GM18519 (cell line): ENCODE data around the gene NOA1.

Source experiments
- ATAC-seq: cut with Tn5 transposase; IDR thresholded peaks from one replicate; pipeline ENCODE4 v1.9.1; 2021; ENCODE audit warnings: mild to moderate bottlenecking, moderate library complexity; ENCODE audit not compliant: unreplicated experiment, low FRiP score

Gene NOA1

GRCh38 chr4:56977321-56978012 is at the start of gene NOA1:
Gene NOA1 (minus strand): TSS chr4:56977606. CDS start chr4:56977585, 21 bp downstream.
- ATAC-seq: peak; percentile 80

DNA sequence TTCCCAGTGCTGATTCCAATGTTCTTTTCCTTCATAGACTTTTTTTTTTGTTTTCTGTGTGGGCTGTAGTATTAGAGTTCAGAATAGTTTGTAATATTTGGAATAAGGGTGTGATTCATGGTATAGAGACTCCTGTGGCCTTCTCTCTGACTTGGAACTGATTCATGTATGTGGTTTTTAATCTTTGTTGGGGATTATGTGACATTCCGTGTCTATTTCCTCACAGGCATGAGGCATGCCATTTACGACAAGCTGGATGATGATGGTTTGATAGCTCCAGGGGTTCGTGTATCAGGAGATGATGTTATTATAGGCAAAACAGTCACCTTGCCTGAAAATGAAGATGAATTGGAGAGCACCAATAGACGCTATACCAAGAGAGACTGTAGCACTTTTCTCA is 45.7 kb upstream of the NOA1 start:
- no peak for ATAC-seq

DNA sequence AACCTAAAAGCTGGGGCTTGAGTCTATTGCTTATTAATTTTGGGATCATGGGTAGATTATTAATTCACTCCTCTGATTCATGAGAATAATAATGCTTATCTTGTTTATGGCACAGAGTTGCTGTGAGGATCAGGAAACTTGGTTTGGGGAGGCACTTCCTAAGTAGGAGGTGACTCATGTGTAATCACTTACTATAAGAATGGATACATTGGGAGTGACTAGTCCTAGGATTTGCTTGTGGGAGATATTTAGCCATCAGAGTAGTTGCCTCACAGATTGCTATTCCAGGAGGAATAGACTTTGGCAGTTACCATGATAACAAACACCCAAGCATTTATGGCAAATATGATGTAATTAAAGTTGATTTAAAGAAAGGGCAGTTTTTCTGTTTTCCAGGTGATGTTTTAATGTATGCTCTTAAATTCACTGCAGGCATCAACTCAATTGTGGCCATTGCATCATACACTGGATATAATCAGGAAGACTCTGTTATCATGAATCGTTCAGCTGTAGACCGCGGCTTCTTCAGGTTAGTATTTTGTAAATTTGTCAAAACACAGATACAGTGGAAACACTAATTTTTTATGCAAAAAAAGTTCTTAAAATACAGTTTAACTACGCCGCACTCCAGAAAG is 43.2 kb upstream of the NOA1 start:
- no peak for ATAC-seq

DNA sequence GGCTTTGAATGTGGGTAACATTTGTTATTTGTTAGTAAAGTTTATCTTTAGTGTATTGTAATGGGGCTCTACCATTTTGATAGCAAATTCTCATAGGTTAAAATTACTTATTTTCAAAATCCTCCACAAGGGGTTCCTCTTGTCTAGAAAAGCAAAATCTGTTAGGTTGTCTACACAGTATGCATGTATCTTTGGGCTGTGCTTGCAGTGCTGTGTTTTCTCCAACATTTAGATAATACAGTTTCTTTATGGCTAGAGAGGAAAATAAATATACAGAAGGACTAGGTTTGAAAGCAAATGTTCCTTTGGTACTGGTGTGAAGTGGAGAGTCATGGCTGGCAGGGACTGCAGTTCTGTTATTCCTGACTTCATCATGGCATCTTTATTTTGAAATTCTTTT is 41.6 kb upstream of the NOA1 start:
- ATAC-seq: no peak

- no peak for ATAC-seq
These were observed 36.2 kb upstream of the NOA1 start for GRCh38 chr4:57013543-57014120.

DNA sequence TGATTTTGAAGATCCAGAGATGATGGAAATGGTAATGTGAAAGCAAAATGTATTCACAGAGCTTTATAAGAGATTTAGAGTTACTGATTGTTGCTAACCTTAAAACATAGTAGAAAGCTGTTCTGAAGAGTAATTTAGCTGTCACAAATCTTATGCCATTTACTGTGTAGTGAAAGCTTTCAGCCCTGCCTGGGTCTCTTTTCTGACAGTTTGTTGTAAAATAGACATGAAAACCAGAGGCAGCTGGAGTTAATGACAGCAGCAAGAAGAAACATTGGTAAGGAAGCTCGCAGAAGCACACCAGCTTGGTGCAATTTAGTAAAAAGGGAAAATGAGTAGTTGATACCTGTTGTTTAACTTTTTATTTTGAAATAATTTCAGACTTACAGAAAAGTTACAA is 22.3 kb upstream of the NOA1 start:
- ATAC-seq: no peak

GRCh38 chr4:56995525-56995924 is 18.1 kb upstream of the NOA1 start:
- no peak for ATAC-seq

- ATAC-seq: no peak
These were observed 12.9 kb upstream of the NOA1 start for GRCh38 chr4:56990109-56990905.

DNA sequence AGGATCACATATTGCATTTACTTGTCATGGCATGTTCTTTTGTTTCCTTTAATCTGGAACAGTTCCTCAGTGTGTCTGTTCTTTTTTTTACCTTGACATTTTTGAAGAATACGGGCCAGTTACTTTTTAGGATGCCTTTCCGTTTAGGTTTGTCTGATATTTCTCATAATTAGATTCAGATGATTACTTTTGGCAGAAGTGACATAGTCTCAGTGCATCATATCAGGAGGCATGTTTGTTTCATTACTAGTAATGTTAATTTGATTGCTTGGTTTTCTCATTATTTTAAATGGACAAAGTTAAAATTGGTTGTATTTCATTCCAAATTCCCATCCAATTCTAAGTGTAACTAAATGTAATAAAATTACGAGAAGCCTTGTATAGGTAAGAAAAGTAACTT is 9.5 kb upstream of the NOA1 start:
- no peak for ATAC-seq

GRCh38 chr4:56986192-56986591 is 8.8 kb upstream of the NOA1 start:
- no peak for ATAC-seq

GRCh38 chr4:56981795-56982201 is 4.4 kb upstream of the NOA1 start:
- no peak for ATAC-seq

GRCh38 chr4:56979421-56980072 is 2.1 kb upstream of the NOA1 start:
- no peak for ATAC-seq

DNA sequence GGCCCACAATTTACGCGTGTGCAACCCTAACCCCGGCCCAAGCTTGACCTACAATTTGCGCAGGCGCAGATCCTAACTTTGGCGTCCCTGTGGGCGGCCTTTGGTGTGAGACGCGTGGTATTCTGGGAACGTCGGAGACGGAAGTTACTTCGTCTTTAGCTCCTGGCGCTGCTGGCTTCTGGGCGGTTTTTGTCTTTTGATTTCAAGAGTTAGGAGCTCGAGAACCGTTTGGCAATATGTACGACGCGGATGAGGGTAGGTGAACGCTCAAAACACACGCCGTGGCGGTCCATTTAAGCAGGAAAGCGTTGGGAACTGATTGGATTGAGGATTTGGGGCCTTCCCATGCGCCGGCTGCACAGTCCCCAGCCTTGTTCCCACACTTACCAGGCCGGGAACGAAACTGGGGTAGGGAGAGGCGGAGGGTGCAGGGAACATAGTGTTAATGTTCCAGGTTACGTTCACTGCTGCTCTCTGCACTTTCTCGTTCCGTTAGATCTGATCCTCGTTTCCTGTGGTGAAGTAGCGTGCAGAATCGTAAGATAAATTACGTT is 1.4 kb upstream of the NOA1 start, which contains the start of gene POLR2B:
TSS of gene POLR2B (plus strand) at position 147 of the 554 bp plus-strand sequence. CDS start at position 237, 90 bp downstream.
- peak; percentile 47 for ATAC-seq

- peak; percentile 18 for ATAC-seq
These were observed 527 bp downstream of the NOA1 start for GRCh38 chr4:56976837-56977320.

- no peak for ATAC-seq
These were observed 1.0 kb downstream of the NOA1 start for GRCh38 chr4:56976283-56976836.

- ATAC-seq: no peak
These were observed 4.1 kb downstream of the NOA1 start for GRCh38 chr4:56973336-56973735.

DNA sequence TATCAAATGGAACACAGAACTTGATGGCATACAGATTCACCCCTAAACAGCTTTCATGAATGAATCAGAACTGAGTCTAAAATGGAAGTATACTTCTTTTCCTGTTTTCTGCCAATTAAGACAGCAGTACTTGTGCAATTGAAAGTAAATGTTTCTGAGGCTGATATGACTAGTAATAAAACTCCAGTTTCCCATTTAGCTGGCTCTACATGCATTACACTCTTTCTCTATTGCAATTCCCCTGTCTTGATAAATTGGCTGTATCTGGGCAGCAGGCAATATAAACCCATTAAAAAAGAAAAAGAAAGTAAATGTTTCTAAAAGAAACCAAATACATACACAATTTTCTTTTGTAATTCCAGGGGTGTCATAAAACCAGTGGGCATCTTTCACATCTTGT is 4.6 kb downstream of the NOA1 start:
- ATAC-seq: no peak

DNA sequence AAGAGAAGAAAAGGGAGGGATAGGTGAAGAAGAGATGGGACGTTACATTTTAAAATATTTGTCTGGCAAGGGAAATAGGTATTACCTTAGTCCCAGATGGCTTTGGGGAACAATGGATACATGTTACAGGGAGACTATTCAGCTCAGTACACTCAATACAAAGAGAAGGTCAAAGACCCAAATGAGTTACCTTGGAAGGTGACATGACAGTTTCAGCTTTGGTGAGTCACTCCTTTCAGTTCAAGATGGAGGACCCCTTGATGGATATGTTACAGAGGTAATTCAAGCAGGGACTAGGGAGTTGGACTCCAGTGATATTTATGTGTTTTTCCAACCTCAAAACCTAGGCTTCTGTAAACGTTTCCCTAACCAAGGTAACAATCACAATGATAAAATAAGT is 5.0 kb downstream of the NOA1 start:
- ATAC-seq: no peak

DNA sequence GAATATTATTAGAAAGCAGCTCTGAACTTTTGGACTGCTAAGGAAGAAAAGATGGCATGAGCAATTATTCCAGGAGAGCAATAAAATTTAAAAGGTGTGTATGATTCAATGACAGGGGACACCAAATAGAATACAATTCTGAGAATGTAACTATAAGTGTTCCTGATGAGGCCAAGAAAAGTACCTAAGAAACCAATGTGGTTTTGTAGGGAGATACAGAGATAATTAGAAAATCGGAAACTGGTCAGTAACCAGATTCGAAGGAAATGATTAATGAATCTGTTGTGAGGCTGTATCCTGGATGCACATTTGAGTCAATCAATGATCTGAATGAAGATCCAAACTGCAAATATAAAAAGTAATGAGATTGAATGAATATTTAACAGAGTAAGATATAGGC is 6.0 kb downstream of the NOA1 start:
- ATAC-seq: no peak

GRCh38 chr4:56961107-56961500 is 16.3 kb downstream of the NOA1 start:
- no peak for ATAC-seq
